T47D (cell line): ENCODE results near the gene AUTS2.
A peak's percentile ranks its signal among the peaks of the same experiment; 100 is the strongest.
"Not testable (repeated sequence)": the region's sequence is repeated elsewhere in the genome, so short reads cannot be mapped to it uniquely, and the experiment has no call there.

Source experiments
- DNase-seq, 2 experiments: peaks; one replicate each; pipeline versions ENCODE4 v3.0.0 to v3.0.0-alpha.2; 2011 to 2012; ENCODE audit warnings: low read depth in 1 of 2, low spot score in 1 of 2
- JUND ChIP-seq: IDR thresholded peaks from 2 replicates; pipeline ENCODE4 v1.6.1; 2012; ENCODE audit warnings: low read depth
- in situ Hi-C: cut with HindIII; loops from 2 replicates; pipeline ENCODE4 v1.10.0; 2016; ENCODE audit warnings: low sequenced_read_pairs, low pct_unique_long_range_greater_than_20kb

Gene AUTS2

GRCh38 chr7:70592171-70592570, 993.9 kb downstream of the AUTS2 start:
- in situ Hi-C loops: no loop called here
- no peak for TF ChIP-seq JUND
- DNase-seq: no peak

DNA sequence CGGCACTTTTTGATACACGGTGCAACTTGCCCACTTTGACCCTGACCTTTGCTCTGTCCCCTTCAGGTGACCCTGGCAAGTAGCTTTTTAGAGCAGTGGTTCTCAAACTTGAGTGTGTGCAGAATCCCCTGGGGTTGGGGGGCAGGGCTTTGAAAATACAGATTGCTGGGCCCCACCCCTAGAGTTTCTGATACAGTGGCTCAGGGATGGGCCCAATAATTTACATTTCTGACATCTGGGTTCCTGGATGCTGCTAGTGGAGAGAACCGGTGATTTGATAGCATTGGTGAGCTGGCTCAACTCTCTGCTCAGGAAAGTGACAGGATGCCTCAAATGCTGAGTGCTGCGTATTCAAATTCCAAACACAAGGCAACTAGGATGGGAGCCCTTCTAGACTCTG, 995.9 kb downstream of the AUTS2 start:
- in situ Hi-C loops: no loop called here
- no peak for TF ChIP-seq JUND
- no peak for DNase-seq

- DNase-seq, in situ Hi-C loops: not testable (repeated sequence)
These were observed 996.6 kb downstream of the AUTS2 start for GRCh38 chr7:70594885-70595284.

- no peak for DNase-seq
- in situ Hi-C loops: no loop called here
These were observed 997.1 kb downstream of the AUTS2 start for GRCh38 chr7:70595370-70595754.

DNA sequence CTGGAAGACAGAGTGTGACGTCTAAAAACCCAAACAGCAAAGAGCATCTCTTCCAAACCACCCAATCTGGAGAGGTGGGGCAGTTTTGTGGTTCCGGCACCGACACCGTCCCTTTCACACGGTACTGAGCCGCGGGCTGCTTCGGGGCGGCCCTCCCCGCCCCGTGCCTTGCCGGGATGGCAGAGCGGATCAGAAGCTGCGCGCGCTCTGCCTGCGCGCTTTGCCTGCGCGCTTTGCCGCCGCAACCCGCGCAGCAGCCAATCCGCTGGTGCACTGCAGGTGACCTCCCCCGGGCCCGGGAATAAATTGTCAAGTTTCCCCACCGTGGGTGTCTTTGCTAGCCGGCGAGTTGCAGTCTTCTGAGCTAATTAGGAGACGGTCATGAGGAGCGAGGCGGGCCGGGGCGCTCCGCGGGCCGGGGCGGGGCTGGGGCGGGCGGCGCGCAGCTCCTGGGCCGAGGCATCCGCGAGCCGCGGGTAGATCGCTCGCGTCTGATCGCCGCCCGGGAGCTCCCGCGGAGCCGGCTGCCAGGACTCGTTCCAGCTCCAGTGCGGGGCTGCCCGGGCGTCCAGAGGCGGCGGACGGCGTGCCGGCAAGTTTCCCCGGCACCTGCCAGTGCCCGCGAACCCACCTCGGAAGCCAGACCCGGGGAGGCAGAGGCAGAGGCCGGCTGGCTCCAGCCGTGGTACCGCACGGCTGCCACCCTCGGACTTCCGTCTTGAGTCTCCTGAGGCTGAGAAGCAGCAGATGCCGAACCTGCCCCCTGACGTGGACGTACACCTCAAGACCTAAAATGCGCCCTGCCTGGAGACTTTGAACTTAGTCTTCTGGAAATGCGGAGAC, 997.7 kb downstream of the AUTS2 start:
- no peak for TF ChIP-seq JUND
- in situ Hi-C loops: no loop called here
- DNase-seq: peak; percentile 69 to 74

More at GRCh38 chr7:70595370-70595754, 997.1 kb downstream of the AUTS2 start:
- no peak for TF ChIP-seq JUND

DNA sequence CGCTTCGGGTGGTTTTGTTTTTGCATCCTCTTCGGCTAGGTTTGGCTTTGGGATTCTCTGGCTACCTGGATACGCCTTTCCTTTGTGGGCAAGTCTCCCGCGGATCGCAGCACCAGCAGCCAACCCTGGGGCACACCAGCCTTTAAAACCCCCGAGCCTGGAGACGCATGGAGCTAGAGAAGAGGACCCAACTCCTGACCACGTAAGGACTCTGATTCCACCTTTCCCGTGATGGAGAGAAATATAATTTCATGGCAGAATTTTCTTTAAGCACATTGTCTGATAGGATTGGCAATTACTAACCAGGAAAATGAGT, 998.3 kb downstream of the AUTS2 start:
- TF ChIP-seq JUND: no peak
- no peak for DNase-seq
- in situ Hi-C loops: no loop called here

DNA sequence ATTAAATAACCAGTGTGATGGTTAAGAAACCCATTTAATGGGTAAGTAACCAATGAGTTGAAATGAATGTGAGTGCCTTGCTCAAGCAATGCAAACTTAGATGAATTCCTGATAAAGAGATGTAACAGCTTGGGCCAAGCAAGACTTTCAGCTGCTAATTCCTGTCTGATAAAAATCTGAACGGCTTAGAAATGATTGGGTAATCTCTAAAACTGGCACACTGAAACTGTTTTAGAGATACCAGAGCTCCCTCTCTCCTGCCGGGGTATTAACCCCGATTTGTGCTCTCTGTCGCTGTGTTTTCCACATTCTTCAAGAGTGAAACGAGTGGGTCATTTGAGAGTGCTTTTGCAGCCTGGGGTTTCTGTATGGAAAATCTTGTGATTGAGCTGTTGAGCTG, 998.8 kb downstream of the AUTS2 start:
- in situ Hi-C loops: no loop called here
- peak in 1 of 2 experiments; percentile 25 for DNase-seq
- TF ChIP-seq JUND: no peak

DNA sequence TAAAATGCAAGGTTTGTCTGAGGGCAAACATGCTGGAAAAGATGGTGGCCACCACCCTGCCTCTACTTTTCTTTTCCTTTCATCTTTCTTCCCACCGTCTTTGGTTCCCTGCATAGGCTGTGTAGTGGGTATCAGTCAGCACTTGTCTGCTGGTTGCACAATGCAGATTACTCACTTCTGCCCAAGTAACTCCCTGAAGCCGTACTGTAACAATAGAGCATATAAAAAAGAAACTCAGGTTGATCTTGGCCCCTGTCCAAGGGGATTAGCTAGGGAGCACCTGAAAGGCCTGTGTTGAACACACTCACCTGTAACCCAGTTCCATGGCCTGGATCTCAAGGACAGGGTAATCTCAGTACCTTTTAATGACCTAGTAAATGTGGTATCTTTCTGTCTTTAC, 1000.7 kb downstream of the AUTS2 start:
- in situ Hi-C loops: no loop called here
- DNase-seq: peak in 1 of 2 experiments; percentile 79
- TF ChIP-seq JUND: no peak

DNA sequence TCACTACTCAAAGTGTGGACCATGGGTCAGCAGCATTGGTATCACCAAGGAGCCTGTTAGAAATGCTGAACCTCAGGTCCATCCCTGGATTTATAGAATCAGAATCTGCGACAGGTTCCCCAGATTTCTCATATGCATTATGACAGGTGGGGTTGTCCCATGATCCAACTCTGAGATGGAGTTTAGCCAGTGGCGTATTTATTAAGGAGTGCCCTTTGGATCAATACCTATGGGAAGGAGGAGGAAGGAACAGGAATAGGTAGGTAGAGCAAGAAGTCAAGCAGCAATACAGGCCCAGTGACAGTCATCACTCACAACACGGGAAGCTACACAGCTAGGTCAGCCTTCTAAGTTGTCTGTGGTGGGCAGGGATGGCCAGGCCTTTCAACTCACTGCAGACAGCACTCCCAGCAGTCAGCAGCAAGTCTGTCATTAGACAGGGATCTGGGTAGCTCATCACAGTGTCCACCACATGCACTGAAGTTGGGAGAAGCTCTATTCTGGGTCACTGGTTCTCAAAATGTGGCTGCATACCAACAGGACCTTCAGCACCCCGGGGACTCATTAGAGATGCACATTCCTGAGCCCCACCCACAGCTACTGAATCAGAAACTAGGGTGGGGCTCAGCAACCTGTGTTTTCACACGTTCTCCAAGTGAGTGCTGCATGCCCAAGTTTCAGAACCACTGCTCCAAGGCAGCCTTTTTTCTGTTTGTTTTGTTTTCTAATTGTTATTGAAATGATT, 1001.3 kb downstream of the AUTS2 start:
- no peak for DNase-seq
- in situ Hi-C loops: no loop called here
- TF ChIP-seq JUND: no peak

DNA sequence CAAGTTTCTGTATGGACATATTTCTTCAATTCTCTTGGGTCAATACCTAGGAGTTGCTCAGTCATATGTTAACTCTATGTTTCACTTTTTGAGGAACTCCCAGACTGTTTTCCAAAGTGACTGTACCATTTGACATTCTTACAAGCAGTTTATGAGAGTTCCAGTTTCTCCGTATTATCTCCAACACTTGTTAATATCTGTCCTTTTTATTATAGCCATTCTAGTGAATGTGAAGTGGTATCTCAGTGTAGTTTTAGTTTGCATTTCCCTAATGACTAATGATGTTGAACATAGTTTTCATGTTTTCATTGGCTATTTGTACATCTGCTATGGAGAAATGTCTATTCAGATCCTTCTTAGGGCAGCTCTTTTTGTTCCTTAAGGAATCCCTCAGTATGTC, 1002.7 kb downstream of the AUTS2 start:
- in situ Hi-C loops: no loop called here
- no peak for TF ChIP-seq JUND

DNA sequence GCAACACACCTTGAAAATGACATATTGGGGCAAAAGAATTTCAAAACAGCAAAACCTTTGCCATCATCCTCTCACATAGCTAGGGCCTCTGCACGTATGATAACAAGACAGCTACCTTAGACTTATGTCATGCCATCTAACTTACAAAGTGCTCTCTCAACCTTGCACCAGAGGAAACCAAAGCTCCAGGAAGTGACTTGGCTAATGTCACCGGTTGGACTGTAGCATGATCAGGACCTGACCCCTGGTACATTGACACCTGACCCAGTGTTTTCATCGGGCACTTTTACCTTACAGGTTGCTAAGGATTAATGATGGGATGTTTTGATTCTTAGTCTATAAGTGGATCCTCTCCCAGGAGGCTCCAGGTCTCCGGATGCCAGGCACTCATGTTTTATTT, 1003.8 kb downstream of the AUTS2 start:
- no peak for DNase-seq
- in situ Hi-C loops: no loop called here
- TF ChIP-seq JUND: no peak

More for the DNA sequence above, 1002.7 kb downstream of the AUTS2 start:
- DNase-seq: no peak

DNA sequence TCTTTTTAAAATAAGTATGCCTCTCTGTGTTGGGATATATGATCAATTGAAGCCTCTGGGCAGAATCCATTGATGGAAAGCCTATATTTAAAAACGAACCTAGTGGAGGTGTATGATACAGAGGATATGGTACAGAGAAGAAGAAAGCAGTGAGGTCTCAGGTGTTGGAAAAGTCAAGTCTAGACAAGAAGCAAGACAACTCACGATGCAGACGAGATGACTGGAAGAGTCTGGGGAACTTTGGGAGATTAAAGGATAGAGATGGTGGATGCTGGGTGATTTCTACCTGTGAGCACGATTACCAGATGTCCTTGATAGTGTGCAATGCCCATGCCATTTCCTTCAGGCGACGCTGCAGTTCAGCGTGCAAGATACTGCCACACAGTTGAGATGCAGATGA, 1009.0 kb downstream of the AUTS2 start:
- TF ChIP-seq JUND: no peak
- DNase-seq: no peak

GRCh38 chr7:70607759-70608158, 1009.5 kb downstream of the AUTS2 start:
- DNase-seq: no peak
- TF ChIP-seq JUND: no peak
- in situ Hi-C loops: no loop called here

More for the DNA sequence above, 1009.0 kb downstream of the AUTS2 start:
- in situ Hi-C loops: no loop called here

GRCh38 chr7:70608229-70608628, 1010.0 kb downstream of the AUTS2 start:
- in situ Hi-C loops: no loop called here
- DNase-seq: no peak
- no peak for TF ChIP-seq JUND
